Measurements from ENCODE around the gene GGACT. TPM values are rescaled to one million over a fixed set of nuclear protein-coding genes. Genes with fewer than 3 reads are reported as not detected.

GGACT gene
- total and polyA plus RNA-seq, 2 experiments from 2014 or later, result 0.24 to 1.0 TPM

GRCh38 chr13:100537486-100537885 is 51.1 kb downstream of the GGACT start:
- no peaks in the 10 kb centered on the region for H3K27me3 ChIP-seq (ENCODE audit: insufficient read depth)
- no peaks in the 10 kb centered on the region for H3K36me3 Mint-ChIP-seq (ENCODE audit: low read depth)
- H3K27ac Mint-ChIP-seq, result no peak overlapping the region
- no peak overlapping the region for H3K4me2 ChIP-seq
- H3F3A ChIP-seq (replicated peaks; ENCODE audit: low read depth), result 0 out of 2 replicates have a peak, but pooled peaks cover 6% of the 10 kb centered on the region
- H3K4me3 ChIP-seq, result no peak overlapping the region
- no peak overlapping the region for H2AFZ ChIP-seq
- DNase-seq (ENCODE audit: low spot score) (no peak), ATAC-seq (no peak)
- no peaks in the 10 kb centered on the region for H3K9me2 ChIP-seq (ENCODE audit: insufficient read depth)
- H3K4me3 Mint-ChIP-seq, result no peak overlapping the region
- H4K20me1 ChIP-seq (replicated peaks; ENCODE audit: insufficient read depth), result no peaks in the 10 kb centered on the region
- no peaks in the 10 kb centered on the region for H3K9me3 Mint-ChIP-seq
- H3K27ac ChIP-seq (ENCODE audit: low read depth), result no peak overlapping the region
- H3K4me1 ChIP-seq (ENCODE audit: insufficient read depth), result no peaks in the 10 kb centered on the region; the same call in 1 of the 2 replicates
- H3K36me3 ChIP-seq (ENCODE audit: insufficient read depth), result no peaks in the 10 kb centered on the region
- peaks cover 10% of the 10 kb centered on the region for H3K27me3 Mint-ChIP-seq (ENCODE audit: insufficient read depth, low read depth, poor library complexity)
- TF ChIP-seq ZNF331 (CRISPR knock-in tag; IDR thresholded peaks at IDR 0.05; ENCODE audit: low read depth) (no peak), NANOG (IDR thresholded peaks at IDR 0.05; ENCODE audit: borderline replicate concordance) (no peak), EZH2 (IDR thresholded peaks at IDR 0.05; ENCODE audit: low read depth, unreplicated experiment) (no peak), POLR2AphosphoS5 (IDR thresholded peaks at IDR 0.05; ENCODE audit: low read depth) (no peak), ZNF462 (CRISPR knock-in tag; IDR thresholded peaks at IDR 0.05) (no peak), EZH2phosphoT487 (IDR thresholded peaks at IDR 0.05; ENCODE audit: unreplicated experiment) (no peak), STAT1 (IDR thresholded peaks at IDR 0.05; ENCODE audit: unreplicated experiment) (no peak), CTCF (conservative IDR thresholded peaks at IDR 0.05; ENCODE audit: low read depth in 2 of 2) (no peak), JUNB (IDR thresholded peaks at IDR 0.05; ENCODE audit: unreplicated experiment) (no peak), ZNF114 (CRISPR knock-in tag; IDR thresholded peaks at IDR 0.05) (no peak), REST (IDR thresholded peaks at IDR 0.05; ENCODE audit: unreplicated experiment) (no peak), CREB1 (CRISPR knock-in tag; IDR thresholded peaks at IDR 0.05; ENCODE audit: low read depth) (no peak)
- TF ChIP-seq, protein P1, sequence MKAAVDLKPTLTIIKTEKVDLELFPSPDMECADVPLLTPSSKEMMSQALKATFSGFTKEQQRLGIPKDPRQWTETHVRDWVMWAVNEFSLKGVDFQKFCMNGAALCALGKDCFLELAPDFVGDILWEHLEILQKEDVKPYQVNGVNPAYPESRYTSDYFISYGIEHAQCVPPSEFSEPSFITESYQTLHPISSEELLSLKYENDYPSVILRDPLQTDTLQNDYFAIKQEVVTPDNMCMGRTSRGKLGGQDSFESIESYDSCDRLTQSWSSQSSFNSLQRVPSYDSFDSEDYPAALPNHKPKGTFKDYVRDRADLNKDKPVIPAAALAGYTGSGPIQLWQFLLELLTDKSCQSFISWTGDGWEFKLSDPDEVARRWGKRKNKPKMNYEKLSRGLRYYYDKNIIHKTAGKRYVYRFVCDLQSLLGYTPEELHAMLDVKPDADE (IDR thresholded peaks at IDR 0.05), result no peak
- peaks cover 19% of the 10 kb centered on the region for H3K4me1 Mint-ChIP-seq
- no peaks in the 10 kb centered on the region for H3K79me2 ChIP-seq (replicated peaks; ENCODE audit: insufficient read depth)

Data from GM23338 (cell line).